A549 treated with DMSO at 1 μM for 4 hours (cell line): ENCODE measurements around the gene CAMK4. TPM values are rescaled to one million over a fixed set of nuclear protein-coding genes. Genes with fewer than 3 reads are reported as not detected.

Experiments
- total RNA-seq: library from RNA; stranded (reverse); fragments of 200-300 nt; extraction: Qiagen RNA extraction; gene quantifications from 5 replicates; pipeline ENCODE4 v1.2.3, GENCODE V29; 2022; ENCODE audit warnings: low read depth

CAMK4 gene
- 0.01 to 0.05 TPM in 2 of 5 replicates, not detected in the others for total RNA-seq

DNA sequence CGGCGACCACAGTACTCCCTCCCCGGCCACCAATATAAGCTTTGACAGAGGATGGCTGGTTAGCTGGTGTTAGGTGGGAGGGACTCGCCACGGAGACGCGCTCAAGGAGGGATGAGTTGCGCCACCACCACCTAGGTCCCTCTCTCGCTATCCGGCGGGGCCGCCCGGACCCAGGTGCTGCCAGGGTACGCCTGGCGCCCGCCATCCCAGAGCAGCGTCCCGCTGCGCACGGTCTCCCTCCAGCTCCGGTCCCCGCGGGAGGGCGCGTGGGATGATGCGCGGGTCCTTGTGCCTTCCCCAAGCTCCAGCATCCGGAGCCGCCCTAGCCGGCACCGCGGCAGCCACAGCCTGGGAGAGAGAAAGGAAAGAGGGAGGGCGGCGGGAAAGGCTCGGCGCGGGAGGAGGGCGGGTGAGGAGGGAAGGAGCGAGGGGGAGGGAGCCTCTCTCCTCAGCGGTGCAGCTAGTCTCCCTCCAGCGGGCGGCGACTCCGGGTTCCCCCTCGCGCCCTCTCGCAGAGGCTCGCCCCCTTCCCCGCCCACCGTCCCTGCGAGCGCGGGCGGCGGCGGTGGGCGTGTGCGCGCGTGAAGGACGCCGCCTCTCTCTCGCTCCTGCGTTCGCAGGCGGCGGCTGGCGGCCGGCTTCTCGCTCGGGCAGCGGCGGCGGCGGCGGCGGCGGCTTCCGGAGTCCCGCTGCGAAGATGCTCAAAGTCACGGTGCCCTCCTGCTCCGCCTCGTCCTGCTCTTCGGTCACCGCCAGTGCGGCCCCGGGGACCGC is at the start of gene CAMK4:
Gene CAMK4 (plus strand): TSS at position 598 of the 774 bp plus-strand sequence. CDS start 100 bp downstream, at position 698.

DNA sequence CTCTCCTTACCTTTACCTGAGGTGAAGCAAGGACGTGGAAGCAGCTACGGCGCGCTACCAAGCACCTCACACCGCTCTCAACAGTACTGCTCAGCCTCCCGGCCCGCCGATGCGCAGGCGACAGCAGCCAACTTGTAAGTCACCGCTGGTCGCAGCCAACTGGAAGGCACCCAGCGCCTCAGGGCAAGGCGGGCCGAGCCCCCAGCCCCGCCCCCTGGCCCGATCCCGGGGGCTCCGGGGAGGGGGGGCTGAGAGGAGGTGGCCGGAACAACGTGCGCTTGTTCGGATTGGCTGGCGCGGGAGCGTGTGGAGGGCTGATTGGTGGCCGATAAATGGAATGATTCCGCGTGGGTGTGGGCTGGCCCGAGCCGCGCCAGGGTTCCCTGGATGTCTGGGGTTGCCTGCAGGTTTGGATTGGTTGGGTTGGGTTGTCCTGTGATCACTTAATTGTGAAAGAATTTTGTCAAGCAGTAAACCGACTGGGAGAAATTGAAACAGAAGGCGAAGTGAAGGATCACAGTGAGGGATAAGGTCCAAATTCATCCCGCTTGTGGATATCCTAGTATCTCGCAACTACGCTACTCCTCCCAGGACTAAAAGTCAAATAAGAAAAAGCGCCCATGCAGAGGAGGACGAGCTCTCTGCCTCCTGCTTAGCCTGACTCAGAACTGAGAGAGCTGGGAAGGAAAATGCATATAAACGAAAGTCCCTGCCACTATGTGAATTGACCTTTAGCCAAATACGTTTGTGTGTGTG is 288.4 kb downstream of the CAMK4 start, which contains the start of gene STARD4:
Gene STARD4 (minus strand): TSS at position 161 of the 756 bp plus-strand sequence. CDS start 5,102 bp downstream, outside the sequence.

Other genes starting within 250 kb of the CAMK4 start
- gene TSLP, start 152.7 kb upstream of the CAMK4 start, total RNA-seq, result not detected in 5 replicates
- gene WDR36, start 132.0 kb upstream of the CAMK4 start, total RNA-seq, result 15.5 to 22.0 TPM (median 19.4 TPM) in 5 replicates